H7 (cell line): Measurements from ENCODE around the gene NR3C2. TPM values are rescaled to one million over a fixed set of nuclear protein-coding genes. Genes with fewer than 3 reads are reported as not detected.

ENCODE experiments used
- DNase-seq: peaks from one replicate; pipeline ENCODE4 v3.0.0; 2012
- H3K27me3 ChIP-seq: 2 replicates; pipeline ENCODE4 v1.6.0; 2011; ENCODE audit warnings: mild to moderate bottlenecking, low read length; ENCODE audit not compliant: control insufficient read depth, insufficient read depth
- H3K36me3 ChIP-seq: replicated peaks from 2 replicates; pipeline ENCODE4 v1.5.1; 2011; ENCODE audit warnings: low read length; ENCODE audit not compliant: control insufficient read depth, insufficient read depth
- H3K4me3 ChIP-seq: 2 replicates; pipeline ENCODE4 v1.5.1; 2011; ENCODE audit warnings: low read depth, mild to moderate bottlenecking, control low read depth, low read length, moderate library complexity; ENCODE audit not compliant: insufficient read depth
- total RNA-seq: library from RNA; depleted of rRNA; stranded (reverse); fragments of >200 nt; shearing (Covaris generic); gene quantifications from 2 replicates; pipeline ENCODE4 v1.2.3, GENCODE V29; 2014

Gene NR3C2
- total RNA-seq, 1 experiment from 2014 or later: 0.55 TPM

GRCh38 chr4:148229798-148230197 is 212.4 kb downstream of the NR3C2 start:
- DNase-seq: no peak
- Histone ChIP-seq H3K36me3 (no peaks in the 10 kb centered on the region), H3K4me3 (no peak overlapping the region), H3K27me3 (no peaks in the 10 kb centered on the region)

GRCh38 chr4:148229028-148229427 is 213.2 kb downstream of the NR3C2 start:
- no peaks in the 10 kb centered on the region for H3K27me3 ChIP-seq
- no peaks in the 10 kb centered on the region for H3K36me3 ChIP-seq
- DNase-seq: no peak
- H3K4me3 ChIP-seq: no peak overlapping the region

GRCh38 chr4:148227147-148227546 is 215.1 kb downstream of the NR3C2 start:
- Histone ChIP-seq H3K36me3 (no peaks in the 10 kb centered on the region), H3K27me3 (no peaks in the 10 kb centered on the region), H3K4me3 (no peak overlapping the region)
- no peak for DNase-seq

GRCh38 chr4:148226341-148226740 is 215.9 kb downstream of the NR3C2 start:
- H3K27me3 ChIP-seq: no peaks in the 10 kb centered on the region

GRCh38 chr4:148225639-148226038 is 216.6 kb downstream of the NR3C2 start:
- no peak overlapping the region for H3K4me3 ChIP-seq
- no peaks in the 10 kb centered on the region for H3K36me3 ChIP-seq
- H3K27me3 ChIP-seq: no peaks in the 10 kb centered on the region
- DNase-seq: no peak

More at GRCh38 chr4:148226341-148226740, 215.9 kb downstream of the NR3C2 start:
- H3K36me3 ChIP-seq: no peaks in the 10 kb centered on the region
- DNase-seq: no peak
- H3K4me3 ChIP-seq: no peak overlapping the region

GRCh38 chr4:148224476-148224875 is 217.7 kb downstream of the NR3C2 start:
- H3K36me3 ChIP-seq: no peaks in the 10 kb centered on the region
- no peak overlapping the region for H3K4me3 ChIP-seq
- DNase-seq: no peak
- no peaks in the 10 kb centered on the region for H3K27me3 ChIP-seq

- DNase-seq: no peak
- no peaks in the 10 kb centered on the region for H3K27me3 ChIP-seq
- H3K4me3 ChIP-seq: no peak overlapping the region
- no peaks in the 10 kb centered on the region for H3K36me3 ChIP-seq
These were observed 219.1 kb downstream of the NR3C2 start for GRCh38 chr4:148222991-148223660.

- H3K4me3 ChIP-seq: no peak overlapping the region
- no peak for DNase-seq
- no peaks in the 10 kb centered on the region for H3K36me3 ChIP-seq
- H3K27me3 ChIP-seq: no peaks in the 10 kb centered on the region
These were observed 225.1 kb downstream of the NR3C2 start for GRCh38 chr4:148216866-148217814.

GRCh38 chr4:148216321-148216720 is 225.9 kb downstream of the NR3C2 start:
- Histone ChIP-seq H3K4me3 (no peak overlapping the region), H3K27me3 (no peaks in the 10 kb centered on the region), H3K36me3 (no peaks in the 10 kb centered on the region)
- no peak for DNase-seq

- no peak overlapping the region for H3K4me3 ChIP-seq
- H3K36me3 ChIP-seq: no peaks in the 10 kb centered on the region
- no peaks in the 10 kb centered on the region for H3K27me3 ChIP-seq
- DNase-seq: no peak
These were observed 227.0 kb downstream of the NR3C2 start for GRCh38 chr4:148215202-148215601.

GRCh38 chr4:148214529-148215166 is 227.6 kb downstream of the NR3C2 start:
- no peaks in the 10 kb centered on the region for H3K27me3 ChIP-seq
- H3K36me3 ChIP-seq: no peaks in the 10 kb centered on the region
- no peak overlapping the region for H3K4me3 ChIP-seq
- no peak for DNase-seq

- H3K4me3 ChIP-seq: no peak overlapping the region
- H3K36me3 ChIP-seq: no peaks in the 10 kb centered on the region
- DNase-seq: no peak
- H3K27me3 ChIP-seq: no peaks in the 10 kb centered on the region
These were observed 230.7 kb downstream of the NR3C2 start for GRCh38 chr4:148211533-148211932.

- no peak overlapping the region for H3K4me3 ChIP-seq
- H3K36me3 ChIP-seq: no peaks in the 10 kb centered on the region
- no peaks in the 10 kb centered on the region for H3K27me3 ChIP-seq
- no peak for DNase-seq
These were observed 231.6 kb downstream of the NR3C2 start for GRCh38 chr4:148210661-148211060.

- H3K27me3 ChIP-seq: no peaks in the 10 kb centered on the region
- no peaks in the 10 kb centered on the region for H3K36me3 ChIP-seq
- H3K4me3 ChIP-seq: no peak overlapping the region
- no peak for DNase-seq
These were observed 235.1 kb downstream of the NR3C2 start for GRCh38 chr4:148207068-148207467.

GRCh38 chr4:148205476-148205875 is 236.7 kb downstream of the NR3C2 start:
- H3K36me3 ChIP-seq: no peaks in the 10 kb centered on the region
- H3K27me3 ChIP-seq: no peaks in the 10 kb centered on the region
- no peak for DNase-seq
- H3K4me3 ChIP-seq: no peak overlapping the region
